Gastrocnemius medialis (tissue), 4 donors: Measurements from ENCODE around the gene TSHZ1.

Source experiments
- CTCF ChIP-seq, 5 experiments: fragments of 450-650 bp in 3 of 5; fragments of 200-600 bp in 2 of 5; sonication (generic) in 2 of 5; IDR thresholded peaks in 4 of 5; conservative IDR thresholded peaks in 1 of 5; 1 replicate in 4 of 5; 2 replicates in 1 of 5; pipeline ENCODE4 v1.5.1; 2016 to 2019; ENCODE audit warnings: antibody characterized with exemption in 5 of 5, mild to moderate bottlenecking in 3 of 5, moderate library complexity in 3 of 5
- POLR2A ChIP-seq, 2 donors: fragments of 450-650 bp; IDR thresholded peaks; one replicate each; pipeline ENCODE4 v1.6.1; 2017; ENCODE audit warnings: antibody characterized with exemption in 2 of 2, mild to moderate bottlenecking in 2 of 2, moderate library complexity in 2 of 2

GRCh38 chr18:75192899-75193298 lies 17.7 kb upstream of the TSHZ1 start:
- TF ChIP-seq CTCF (IDR thresholded peaks at IDR 0.05 in 4 of 5, conservative IDR thresholded peaks at IDR 0.05 in 1 of 5) (no peak), POLR2A (IDR thresholded peaks at IDR 0.05) (no peak)
